Esophagus squamous epithelium (tissue), 4 donors: ENCODE measurements around the gene ESPL1.

Experiments used
- POLR2A ChIP-seq, 4 donors: fragments of 450-650 bp; IDR thresholded peaks; one replicate each; pipeline ENCODE4 v1.6.1; 2017; ENCODE audit warnings: antibody characterized with exemption in 4 of 4, mild to moderate bottlenecking in 4 of 4, moderate library complexity in 3 of 4
- TF ChIP-seq, protein P1 (sequence below), 6 experiments: fragments of 450-650 bp in 4 of 6; fragments of 200-600 bp in 2 of 6; sonication (generic) in 2 of 6; IDR thresholded peaks; one replicate each; pipeline ENCODE4 v1.5.1; 2016 to 2019; ENCODE audit warnings: antibody characterized with exemption in 6 of 6, mild to moderate bottlenecking in 4 of 6, moderate library complexity in 4 of 6

DNA sequence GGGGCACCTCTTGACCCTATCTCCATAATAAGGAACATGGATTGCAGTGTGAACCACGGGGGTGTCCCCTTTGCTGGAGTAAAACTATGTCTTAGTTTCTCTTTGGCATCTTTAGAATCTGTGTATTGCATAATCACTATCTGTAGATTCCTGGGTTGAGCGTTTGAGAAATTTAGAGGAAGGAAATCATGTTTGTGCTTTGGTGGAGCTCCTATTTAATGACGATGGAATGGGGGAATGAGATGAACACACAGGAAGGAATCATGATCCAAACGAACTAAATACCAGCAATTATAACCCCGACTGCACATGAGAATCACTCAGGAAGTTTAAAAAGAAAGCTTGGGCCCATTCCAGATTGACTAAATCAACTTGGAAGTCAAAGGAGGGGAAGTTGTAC is 30.1 kb downstream of the ESPL1 start:
- TF ChIP-seq, protein P1, sequence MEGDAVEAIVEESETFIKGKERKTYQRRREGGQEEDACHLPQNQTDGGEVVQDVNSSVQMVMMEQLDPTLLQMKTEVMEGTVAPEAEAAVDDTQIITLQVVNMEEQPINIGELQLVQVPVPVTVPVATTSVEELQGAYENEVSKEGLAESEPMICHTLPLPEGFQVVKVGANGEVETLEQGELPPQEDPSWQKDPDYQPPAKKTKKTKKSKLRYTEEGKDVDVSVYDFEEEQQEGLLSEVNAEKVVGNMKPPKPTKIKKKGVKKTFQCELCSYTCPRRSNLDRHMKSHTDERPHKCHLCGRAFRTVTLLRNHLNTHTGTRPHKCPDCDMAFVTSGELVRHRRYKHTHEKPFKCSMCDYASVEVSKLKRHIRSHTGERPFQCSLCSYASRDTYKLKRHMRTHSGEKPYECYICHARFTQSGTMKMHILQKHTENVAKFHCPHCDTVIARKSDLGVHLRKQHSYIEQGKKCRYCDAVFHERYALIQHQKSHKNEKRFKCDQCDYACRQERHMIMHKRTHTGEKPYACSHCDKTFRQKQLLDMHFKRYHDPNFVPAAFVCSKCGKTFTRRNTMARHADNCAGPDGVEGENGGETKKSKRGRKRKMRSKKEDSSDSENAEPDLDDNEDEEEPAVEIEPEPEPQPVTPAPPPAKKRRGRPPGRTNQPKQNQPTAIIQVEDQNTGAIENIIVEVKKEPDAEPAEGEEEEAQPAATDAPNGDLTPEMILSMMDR (IDR thresholded peaks at IDR 0.05) = no peak
- no peak for TF ChIP-seq POLR2A (IDR thresholded peaks at IDR 0.05)
